Amygdala (tissue), 56 donors: ENCODE data around the gene ZMYND19.
"Not testable (repeated sequence)": the region's sequence is repeated elsewhere in the genome, so short reads cannot be mapped to it uniquely, and the experiment has no call there.

Experiments
- DNase-seq, 56 donors: peaks; one replicate each; lab custom pipeline; 2025; lab: John Stamatoyannopoulos, UW

The ZMYND19 gene

DNA sequence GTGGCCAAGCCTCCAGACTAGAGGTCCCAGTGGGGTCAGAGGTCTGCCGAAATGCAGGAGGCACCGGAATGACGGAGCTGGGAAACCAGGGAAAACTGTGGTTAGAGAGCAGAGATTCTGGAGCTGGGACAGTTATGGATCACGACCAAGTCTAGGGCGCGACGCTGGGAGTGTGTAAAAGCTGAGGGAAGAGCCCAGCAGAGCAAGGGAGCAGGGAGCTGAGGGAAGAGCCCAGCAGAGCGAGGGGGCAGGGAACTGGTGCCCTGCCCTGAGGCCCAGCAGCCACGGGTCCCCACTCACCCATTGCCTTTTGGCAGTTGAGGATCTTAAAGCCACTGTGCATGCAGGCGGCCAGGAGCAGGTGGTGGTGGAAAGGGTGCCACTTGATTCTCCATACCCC, 26.2 kb downstream of the ZMYND19 start:
- DNase-seq = no peak

DNA sequence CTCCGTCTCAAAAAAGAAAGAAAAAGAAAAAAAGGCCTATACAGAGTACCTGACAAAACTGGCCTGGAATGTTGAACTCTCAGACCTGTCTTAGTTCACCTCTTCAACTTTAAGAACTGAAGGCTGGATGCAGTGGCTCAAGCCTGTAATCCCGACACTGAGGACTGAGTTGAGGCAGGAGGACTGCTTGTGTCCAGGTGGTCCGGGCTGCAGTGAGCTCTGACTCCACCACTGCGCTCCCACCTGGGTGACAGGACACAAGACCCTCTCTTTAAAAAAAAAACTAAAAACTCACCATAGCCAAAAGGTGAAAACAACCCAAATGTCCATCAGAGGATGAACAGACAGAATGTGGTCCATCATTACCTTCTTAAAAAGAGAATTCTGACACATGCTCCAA, 32.2 kb downstream of the ZMYND19 start:
- no peak for DNase-seq

DNA sequence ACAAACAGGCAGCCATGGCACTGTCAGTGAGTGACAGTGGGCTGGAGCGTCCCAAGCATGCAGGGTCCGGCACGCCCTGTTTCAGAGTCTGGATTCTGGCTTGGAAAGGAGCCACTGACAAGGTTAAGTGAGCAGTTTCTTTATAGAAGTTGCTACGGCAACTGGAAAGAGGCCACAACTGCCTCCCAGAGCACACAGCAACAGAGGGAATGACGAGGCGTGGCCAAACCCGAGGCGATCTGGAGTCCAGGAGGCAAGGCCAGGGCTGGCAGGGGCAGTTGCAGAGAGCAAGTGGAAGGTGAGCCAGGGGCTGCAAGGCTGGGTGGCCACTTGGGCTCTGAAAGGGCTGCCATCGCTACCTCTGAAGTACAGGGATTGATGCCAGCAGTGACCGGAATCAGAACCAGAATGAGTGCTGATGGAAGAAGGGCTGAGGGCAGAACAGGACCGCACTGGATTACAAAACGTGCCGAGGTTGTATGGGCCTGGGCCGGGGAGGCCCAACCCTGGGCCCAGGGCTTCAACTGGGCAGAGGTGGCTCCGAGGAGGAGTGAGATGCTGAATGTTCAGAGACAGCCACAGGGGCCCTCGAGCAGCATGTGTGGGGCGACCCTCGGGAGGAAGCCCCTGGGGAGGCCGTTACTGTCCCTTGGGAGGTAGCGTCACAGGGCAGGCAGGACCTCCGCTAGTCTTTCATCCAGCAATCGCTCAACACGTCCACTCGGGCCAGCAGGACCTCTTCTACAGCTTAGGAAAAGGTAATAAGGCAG, 34.1 kb downstream of the ZMYND19 start:
- no peak for DNase-seq

DNA sequence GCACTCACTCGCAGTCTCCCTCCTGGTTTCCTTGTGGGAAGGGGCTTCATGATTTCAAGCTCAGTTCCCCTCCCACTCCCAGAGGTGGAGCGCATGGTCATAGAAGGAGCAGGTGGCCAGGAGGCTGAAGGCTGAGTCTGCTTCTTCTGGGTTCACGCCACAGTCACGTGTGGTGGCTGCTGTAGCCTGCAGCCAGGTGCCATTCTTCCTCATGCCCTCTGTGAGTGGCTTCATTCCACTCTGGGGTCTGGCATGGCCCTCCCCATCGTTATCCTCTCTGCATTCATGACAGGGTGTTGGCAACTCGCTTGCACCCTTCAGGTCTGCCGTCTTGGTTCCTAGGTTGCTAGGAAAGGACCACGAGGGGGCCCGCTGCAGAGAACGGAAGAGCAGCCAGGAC, 35.1 kb downstream of the ZMYND19 start:
- no peak for DNase-seq

DNA sequence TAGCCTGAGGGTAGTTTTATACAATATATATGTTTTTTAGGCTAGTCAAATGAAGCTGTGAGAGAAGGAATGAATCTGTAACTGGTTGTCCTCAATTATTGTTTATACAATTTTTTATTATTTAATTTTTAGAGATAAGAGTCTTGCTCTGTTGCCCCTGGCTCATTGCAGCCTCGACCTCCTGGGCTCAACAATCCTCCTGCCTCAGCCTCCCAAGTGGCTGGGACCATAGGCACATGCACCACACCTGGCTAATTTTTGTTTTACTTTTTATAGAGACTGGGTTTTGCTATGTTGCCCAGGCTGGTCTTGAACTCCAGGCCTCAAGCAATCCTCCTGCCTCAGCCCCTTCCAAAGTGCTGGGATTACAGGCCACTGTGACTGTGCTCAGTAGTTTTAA, 36.0 kb downstream of the ZMYND19 start:
- DNase-seq = no peak

DNA sequence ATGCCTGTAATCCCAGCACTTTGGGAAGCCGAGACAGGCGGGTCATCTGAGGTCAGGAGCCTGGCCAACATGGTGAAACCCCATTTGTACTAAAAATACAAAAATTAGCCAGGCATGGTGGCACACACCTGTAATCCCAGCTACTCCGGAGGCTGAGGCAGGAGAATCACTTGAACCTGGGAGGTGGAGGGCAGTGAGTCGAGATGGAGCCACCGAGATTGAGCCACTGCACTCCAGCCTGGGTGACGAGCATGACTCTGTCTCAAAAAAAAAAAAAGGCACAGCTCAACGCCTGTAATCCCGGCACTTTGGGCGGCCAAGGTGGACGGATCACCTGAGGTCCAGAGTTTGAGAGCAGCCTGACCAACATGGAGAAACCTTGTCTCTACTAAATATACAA, 36.7 kb downstream of the ZMYND19 start:
- not testable (repeated sequence) for DNase-seq

DNA sequence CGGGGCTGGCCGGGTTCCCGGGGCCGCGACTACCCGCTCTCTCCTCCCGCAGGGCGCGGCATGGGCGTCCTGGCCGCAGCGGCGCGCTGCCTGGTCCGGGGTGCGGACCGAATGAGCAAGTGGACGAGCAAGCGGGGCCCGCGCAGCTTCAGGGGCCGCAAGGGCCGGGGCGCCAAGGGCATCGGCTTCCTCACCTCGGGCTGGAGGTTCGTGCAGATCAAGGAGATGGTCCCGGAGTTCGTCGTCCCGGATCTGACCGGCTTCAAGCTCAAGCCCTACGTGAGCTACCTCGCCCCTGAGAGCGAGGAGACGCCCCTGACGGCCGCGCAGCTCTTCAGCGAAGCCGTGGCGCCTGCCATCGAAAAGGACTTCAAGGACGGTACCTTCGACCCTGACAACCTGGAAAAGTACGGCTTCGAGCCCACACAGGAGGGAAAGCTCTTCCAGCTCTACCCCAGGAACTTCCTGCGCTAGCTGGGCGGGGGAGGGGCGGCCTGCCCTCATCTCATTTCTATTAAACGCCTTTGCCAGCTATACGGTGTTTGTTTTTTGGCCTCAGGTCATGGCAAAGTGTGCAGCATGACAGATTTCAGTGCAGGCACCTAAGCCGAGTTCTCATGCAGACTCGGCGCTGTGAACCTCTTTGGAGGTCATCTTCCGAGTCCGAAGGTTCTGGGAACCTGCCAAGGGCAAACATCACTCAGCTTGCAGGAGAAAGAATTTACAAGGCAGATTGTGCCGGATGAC, 38.1 kb downstream of the ZMYND19 start:
- DNase-seq = peak in 1 of 56 donors; percentile 62

DNA sequence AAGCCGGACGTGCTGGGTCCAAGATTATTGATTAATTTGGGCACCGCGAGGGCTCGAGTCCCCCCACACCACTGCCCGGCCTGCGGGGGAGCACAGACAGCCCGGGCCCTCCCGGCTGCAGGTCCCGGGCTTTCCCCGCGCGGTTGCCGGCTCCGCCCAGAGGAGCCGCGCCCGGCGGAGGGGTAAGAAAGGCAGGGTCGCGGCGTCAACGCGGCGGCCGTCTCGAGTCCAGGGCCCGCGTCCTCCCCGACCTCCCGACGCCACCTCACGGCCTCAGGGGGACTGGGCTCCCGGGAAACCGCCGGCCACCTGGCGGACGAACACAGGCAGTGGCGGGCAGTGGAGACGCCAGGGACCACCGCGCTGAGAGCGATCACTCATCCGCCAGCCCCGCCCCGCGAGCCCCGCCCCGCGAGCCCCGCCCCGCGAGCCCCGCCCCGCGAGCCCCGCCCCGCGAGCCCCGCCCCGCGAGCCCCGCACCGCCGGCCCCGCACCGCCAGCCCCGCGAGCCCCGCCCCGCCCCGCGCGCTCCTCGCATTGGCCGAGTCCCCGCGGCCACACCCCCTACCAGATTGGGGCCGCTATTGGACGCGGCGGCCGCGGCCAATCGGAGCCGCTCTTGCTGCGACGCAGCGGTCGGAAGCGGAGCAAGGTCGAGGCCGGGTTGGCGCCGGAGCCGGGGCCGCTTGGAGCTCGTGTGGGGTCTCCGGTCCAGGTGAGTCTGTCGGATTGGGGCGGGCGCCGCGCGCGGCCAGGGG, 38.9 kb downstream of the ZMYND19 start, which contains the start of gene MRPL41:
TSS of gene MRPL41 (plus strand) at position 616 of the 758 bp plus-strand sequence. CDS start 203 bp downstream, outside the sequence.
- peak in 55 of 56 donors; percentile 48 to 92 (median 82) for DNase-seq

DNA sequence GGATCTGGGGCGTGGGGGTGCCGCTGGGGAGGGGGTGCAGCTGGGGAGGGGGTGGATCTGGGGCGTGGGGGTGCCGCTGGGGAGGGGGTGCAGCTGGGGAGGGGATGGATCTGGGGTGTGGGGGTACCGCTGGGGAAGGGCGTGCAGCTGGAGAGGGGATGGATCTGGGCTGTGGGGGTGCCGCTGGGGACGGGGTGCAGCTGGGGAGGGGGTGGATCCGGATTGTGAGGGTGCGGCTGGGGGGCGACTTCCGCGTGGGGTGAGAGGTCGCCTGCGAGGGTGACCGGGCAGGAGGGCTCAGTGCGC, 39.4 kb downstream of the ZMYND19 start:
- DNase-seq = not testable (repeated sequence)

DNA sequence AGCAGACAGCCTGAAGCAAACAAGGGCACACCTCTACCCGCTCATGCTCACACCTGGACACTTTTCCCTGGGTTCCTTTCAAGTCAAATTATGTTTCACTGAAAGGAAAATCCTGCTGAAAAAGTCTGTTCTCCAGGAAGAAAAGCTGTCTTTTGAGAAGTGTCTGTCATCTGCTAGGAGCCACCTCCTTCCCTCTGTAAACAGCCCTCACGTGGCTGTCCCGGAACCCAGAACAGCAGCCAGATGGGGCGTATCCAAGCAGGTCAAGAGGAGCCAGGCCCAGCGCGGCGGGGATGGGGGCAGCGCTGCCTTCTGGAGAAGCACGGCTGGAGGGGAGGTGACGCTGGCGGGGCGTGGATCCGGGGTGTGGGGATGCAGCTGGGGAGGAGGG, 40.1 kb downstream of the ZMYND19 start, which contains the start of gene PNPLA7:
TSS of gene PNPLA7 (minus strand) at position 172 of the 391 bp plus-strand sequence. CDS start 205 bp downstream, outside the sequence.
- peak in 53 of 56 donors; percentile 21 to 91 (median 74) for DNase-seq

DNA sequence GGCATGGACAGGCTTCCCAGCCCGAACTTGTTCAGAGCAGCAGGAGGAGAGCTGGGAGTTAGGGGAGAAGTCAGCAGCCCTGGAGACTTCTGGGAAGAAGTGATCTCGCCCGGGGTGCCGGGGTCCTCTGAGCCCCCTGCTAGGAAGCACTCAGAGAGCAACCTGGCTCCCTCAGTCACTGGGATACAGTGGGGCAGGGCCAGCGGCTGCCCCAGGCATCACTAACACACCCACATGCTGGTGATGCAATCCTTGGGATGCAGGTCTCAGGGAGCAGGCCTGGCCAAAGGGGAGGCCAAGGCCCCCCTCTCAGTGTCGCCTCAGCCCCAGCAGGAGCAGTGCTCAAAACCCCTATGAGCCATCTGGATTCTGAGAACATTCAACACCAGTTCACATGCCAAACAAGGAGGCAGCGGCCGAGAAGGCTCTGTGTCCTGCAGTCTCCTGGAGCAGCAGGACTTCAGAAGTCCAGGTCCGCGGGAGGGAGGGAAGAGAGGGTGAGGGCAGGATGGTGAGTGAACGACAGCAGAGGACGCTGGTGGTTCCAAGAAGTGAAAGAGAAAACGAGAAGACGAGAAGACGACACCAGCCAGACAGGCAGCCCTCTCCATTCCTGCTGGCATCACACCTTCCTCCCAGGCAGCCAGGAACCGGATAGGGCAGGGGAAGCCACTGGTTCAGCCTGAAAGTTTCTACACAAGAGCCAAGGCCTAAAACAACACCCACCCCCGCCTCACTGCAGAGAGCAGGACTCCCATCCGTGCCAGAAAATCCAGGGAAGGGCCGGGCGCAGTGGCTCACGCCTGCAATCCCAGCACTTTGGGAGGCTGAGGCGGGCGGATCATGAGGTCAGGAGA, 42.4 kb downstream of the ZMYND19 start:
- DNase-seq = peak in 2 of 56 donors; percentile 25 to 34

DNA sequence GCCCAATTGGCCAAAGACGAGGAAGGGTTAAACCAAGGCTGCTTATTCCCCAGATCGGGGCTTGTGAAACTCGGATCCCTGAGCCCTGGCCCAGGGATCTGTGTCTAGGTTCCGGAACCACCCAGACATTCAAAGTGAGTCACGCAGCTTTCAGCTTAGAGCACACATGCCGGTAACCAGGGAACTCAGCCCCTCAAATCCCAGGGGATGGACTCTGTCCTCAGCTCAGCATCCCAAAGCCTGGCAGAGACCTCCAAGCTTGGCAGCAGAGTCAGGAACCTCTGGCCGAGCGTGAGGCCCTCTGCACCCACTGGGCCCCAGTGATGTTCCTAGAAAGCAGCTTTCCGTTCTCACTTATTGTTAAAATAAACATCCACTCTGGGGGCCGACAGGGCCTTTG, 45.2 kb downstream of the ZMYND19 start:
- no peak for DNase-seq

DNA sequence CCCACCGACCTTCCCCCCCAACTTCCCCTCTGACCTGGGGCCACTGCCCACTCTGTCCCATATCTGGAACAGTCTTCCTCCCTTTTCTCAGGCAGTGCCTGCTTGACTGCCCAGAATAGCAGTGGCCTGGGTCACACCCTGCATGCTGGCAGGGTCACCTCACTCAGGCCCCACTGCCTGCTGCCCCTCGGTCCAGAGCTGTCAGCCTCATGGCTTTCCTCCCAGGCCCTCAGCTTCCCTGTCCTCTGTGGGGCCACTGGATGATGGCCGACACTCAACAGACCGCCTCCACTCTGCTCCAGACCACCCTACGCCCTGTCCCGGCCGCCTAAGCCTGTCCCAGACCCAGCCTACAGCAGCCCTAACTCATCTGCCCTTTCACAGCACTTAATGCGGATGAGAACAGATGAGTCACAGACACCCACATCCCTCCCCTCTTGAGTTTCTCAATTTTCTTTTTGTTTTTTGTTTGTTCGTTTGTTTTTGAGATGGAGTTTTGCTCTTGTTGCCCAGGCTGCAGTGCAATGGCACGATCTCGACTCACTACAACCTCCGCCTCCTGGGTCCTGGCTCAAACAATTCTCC, 46.0 kb downstream of the ZMYND19 start:
- DNase-seq = no peak

DNA sequence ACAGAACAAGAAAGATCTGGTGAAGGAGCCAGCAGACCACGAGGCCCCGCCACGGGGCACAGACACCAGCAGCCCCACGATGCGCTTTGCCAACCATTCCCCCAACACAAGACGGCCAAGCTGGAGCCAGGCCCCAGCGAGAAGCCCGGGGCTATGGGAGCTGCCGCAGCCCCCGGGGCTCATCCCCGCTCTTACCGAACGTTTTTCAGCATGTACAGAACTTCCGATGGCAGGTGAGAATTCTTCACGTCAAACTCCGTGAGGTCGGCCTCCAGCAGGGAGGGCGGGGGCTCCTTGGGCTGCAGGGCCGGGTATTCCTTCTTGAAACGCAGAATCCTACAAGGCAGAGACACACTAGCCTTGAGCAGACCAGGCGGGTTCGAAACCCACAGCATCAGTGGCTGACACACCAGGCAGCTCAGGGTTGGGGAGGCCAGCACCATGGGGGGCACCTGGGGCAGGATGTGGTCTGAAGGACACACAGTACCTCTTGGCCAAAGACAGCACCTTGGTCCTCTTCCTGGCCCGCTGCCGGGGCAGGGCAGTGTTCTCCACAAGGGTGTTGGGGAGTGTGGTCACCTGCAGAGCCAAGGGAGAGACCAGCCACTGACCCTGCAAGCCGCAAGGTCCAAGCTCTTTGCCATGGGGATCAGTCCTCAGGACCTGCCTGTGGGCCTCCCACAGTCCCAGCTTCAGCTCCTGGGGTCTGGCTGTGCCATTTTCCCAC, 46.9 kb downstream of the ZMYND19 start:
- no peak for DNase-seq

DNA sequence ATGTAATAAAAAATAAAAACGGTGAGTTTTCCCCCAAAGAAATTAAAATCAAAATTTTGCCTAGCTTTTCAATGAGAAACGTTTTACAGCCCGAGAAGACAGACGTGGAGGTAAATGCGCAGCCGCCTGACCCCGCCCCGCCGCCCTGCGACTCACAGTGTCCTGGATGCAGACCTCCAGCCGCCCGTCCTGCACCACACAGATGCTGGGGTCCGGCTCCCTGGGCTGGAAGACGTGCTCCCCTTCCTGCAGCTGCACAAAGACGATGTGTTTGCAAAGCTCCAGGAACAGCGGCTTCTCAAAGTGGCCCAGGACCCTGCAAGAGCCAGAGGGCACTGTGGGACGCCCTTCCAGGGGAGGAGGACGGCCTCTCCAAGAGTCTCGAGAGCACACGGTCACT, 47.8 kb downstream of the ZMYND19 start:
- no peak for DNase-seq

DNA sequence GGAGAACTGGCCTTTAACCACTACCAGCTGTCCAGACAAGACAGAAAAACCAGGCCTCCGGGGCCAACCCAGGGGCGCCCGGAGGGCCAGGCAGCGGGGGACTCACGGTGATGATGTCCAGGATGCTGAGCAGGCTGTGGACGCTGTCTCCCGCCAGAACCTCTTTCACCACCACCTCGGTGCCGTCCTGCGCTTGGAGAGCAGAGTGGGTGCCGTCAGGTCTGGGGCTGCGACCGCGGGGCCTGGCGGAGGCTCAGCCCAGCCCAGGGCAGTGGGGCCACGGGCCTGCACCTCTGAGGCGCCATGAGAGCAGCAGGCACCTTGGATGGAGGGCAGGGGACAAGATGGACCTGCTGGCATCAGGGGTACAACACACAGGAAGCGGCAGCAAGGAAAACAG, 49.8 kb downstream of the ZMYND19 start:
- DNase-seq = no peak

DNA sequence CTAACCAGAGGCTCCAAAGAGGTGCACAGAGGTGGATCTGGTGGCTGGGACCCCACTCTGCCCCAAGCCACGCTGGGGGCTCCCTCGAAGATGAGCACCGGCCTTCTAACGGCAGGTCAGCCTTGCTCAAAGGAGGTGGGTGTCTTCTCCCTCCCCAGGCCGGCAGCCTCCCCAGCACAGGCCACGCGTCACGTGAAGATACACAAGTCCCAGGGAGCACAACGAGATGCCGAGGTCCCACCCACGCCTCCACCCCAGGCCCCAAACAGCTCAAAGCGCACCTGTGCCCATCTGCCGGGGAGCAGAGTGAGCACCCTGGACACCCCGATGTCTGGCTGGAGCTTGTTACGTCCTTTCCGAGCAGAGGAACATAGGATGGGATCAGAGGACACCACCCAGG, 52.3 kb downstream of the ZMYND19 start:
- DNase-seq = no peak

DNA sequence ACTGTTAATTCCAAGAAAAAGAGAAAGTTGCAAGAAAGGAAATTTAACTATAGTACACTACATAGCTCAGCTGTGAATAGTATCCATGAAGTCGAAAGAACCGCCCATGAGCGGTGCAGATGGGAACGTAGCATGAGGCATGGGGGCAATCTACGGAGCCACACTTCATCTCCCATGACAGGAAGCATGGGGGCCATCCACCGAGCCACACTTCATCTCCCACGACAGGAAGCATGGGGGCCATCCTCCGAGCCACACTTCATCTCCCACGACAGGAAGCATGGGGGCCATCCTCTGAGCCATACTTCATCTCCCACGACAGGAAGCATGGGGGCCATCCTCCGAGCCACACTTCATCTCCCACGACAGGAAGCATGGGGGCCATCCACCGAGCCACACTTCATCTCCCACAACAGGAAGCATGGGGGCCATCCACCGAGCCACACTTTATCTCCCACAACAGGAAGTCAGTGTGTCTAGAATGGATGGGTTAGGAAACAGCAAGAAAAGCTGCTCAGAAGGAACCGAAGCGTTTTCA, 53.6 kb downstream of the ZMYND19 start:
- DNase-seq = not testable (repeated sequence)

DNA sequence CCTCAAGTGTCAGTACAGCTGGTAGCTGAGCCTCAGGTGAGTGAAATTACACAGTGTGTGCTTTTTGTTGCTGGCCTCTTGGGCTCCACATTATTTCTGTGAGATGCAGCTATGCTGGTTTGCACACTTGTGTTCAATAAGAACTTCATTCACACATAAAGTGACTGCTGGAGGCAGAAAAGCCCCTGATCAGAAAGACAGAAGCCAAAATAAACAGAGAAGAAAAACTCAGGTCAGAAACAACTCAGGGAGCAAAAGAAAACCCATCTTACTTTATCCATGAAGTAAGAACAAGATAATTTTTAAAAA, 55.2 kb downstream of the ZMYND19 start:
- no peak for DNase-seq
